ENCODE measurements around the gene PRXL2B. TPM values are rescaled to one million over a fixed set of nuclear protein-coding genes. Genes with fewer than 3 reads are reported as not detected.

Gene PRXL2B
- polyA plus RNA-seq, 2 donors, result 12.2 to 16.3 TPM

DNA sequence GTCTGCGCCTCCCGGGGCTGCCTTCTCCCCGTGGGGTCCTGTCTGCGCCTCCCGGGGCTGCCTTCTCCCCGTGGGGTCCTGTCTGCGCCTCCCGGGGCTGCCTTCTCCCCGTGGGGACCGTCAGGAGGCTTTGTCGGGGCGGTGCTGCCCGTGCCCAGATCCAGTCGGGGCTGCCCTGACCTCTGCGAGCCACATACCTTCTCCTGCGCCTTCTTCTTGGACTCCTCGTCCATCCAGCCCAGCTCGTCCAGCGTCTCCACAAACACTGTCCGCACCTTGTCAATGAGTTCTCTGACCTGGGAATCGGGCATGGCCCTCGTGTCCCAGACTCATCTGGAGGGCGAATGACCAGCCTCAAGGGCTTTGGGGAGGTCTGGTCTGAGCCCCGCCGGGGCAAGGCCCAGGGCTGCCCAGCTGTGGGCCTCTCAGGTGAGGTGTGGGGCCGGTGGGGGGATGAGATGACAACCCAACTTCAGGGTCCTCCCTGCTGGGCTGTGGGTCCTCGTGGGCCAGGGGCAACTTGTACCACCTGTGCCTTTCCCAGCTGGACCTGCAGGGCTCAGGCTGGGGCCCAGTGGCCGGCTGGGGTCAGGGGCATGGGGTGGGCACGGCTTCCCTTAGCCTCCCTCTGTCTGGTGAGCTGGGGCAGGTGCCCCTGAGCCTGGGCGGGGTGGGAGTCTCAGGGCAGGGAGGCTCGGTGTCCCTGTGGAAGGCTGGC is 9.4 kb downstream of the PRXL2B start:
- H3K4me1 ChIP-seq (ENCODE audit: control insufficient read depth in 2 of 2, insufficient read depth in 2 of 2, low read length in 1 of 2), result peaks cover 5 to 20% of the 10 kb centered on the region in 2 donors
- WGBS, 2 donors, result 84 to 85% methylated on average over 31 of the region's 31 CpGs
- no peak overlapping the region for H3K4me3 ChIP-seq (ENCODE audit: low read depth in 1 of 2, low read length in 2 of 2)
- no peaks in the 10 kb centered on the region for H3K36me3 ChIP-seq (ENCODE audit: control insufficient read depth in 2 of 2, insufficient read depth in 2 of 2, low read length in 1 of 2)
- H3K27ac ChIP-seq (ENCODE audit: low read depth in 2 of 2, low read length in 1 of 2), result no peak overlapping the region
- H3K9me3 ChIP-seq (ENCODE audit: control insufficient read depth in 2 of 2, insufficient read depth in 1 of 2, low read depth in 1 of 2, low read length in 1 of 2), result no peaks in the 10 kb centered on the region
- no peaks in the 10 kb centered on the region for H3K27me3 ChIP-seq (ENCODE audit: control insufficient read depth in 1 of 2, insufficient read depth in 2 of 2, low read length in 2 of 2)

DNA sequence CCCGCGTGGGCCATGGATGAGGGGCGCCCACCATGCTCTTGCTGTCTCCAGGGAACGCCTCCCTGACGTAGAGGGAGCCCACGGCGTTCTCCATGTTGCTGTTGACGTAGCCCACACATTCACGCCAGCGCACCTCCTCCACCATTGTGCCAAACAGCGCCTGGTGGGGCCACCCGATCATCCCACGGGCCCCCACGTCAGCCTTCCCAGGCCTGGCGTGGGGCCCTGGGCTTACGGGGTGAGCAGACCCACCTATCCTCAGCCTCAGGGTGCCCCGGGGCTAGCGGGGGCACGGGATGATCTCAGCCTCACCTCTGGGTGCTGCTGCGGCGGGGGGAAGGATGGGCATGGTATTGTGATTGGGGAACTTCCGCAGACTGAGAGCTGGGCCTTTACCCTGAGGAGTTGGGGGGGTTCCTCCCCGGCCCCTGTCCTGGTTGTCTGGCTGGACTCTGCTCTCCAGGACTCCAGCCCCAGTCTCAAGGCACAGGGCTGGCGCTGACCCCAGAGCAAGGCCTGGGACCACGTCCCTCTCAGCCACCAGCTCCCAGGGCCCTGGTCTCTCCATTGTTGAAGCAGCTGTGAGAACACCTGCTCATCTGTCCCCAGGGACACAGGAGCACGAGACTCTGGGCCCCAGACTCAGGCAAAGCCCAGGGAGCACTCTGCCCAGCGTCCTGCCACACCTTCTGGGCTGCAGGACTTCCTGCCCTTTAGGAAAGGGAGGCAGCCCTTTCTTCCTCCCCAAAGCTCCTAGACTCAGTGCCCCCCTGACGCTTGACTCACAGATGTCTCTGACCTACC is 10.2 kb downstream of the PRXL2B start:
- no peaks in the 10 kb centered on the region for H3K27me3 ChIP-seq (ENCODE audit: control insufficient read depth in 1 of 2, insufficient read depth in 2 of 2, low read length in 2 of 2)
- peaks cover 5 to 20% of the 10 kb centered on the region in 2 donors for H3K4me1 ChIP-seq (ENCODE audit: control insufficient read depth in 2 of 2, insufficient read depth in 2 of 2, low read length in 1 of 2)
- no peak overlapping the region for H3K27ac ChIP-seq (ENCODE audit: low read depth in 2 of 2, low read length in 1 of 2)
- peaks cover 0 to 1% of the 10 kb centered on the region in 2 donors for H3K9me3 ChIP-seq (ENCODE audit: control insufficient read depth in 2 of 2, insufficient read depth in 1 of 2, low read depth in 1 of 2, low read length in 1 of 2)
- WGBS, 2 donors, result 80 to 85% methylated on average over 28 of the region's 28 CpGs
- no peaks in the 10 kb centered on the region for H3K36me3 ChIP-seq (ENCODE audit: control insufficient read depth in 2 of 2, insufficient read depth in 2 of 2, low read length in 1 of 2)
- H3K4me3 ChIP-seq (ENCODE audit: low read depth in 1 of 2, low read length in 2 of 2), result no peak overlapping the region

DNA sequence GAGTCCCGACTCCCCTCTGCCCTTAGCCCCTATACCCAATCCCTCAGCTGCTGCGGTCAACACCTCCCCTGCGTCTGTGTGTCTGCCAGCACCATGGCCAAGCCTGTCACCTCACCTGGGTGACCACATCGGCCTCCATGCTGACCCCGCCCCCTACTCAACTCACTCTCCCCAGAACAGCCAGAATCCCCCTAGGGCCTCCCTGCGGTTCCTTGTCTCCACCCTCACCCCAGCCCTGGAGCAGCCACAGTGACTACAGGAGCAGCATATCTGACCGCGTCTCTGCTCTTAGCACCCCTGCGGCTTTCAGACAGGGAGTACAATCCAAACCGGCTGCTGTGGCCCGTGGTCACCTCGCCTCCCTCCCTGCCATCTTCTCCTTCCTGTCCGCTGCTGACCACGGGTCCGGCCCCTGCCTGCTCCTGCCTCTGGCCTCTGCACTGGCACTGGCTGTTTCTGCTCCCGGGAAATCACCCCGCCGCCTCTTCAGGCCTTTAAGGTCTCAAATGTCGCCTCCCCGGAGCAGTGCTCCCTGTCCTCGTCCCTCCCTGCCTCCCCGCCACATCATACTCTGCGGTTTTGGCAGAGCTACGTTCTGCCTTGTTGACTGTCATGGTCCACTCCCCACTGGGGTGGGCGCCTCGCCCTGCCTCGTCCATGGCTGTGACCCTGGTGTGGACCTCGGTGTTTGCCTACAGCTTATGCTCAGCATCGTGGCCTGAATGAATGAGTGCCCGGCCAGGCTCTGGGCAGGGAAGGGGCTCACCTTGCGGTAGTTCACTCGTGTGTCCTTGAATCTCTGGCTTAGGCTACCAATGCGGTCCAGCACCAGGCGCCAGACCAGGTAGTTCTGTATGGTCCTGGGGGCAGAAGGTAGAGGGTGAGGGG is 11.1 kb downstream of the PRXL2B start:
- Histone ChIP-seq H3K9me3 (ENCODE audit: control insufficient read depth in 2 of 2, insufficient read depth in 1 of 2, low read depth in 1 of 2, low read length in 1 of 2) (peaks cover 0 to 2% of the 10 kb centered on the region in 2 donors), H3K4me1 (ENCODE audit: control insufficient read depth in 2 of 2, insufficient read depth in 2 of 2, low read length in 1 of 2) (peaks cover 5 to 18% of the 10 kb centered on the region in 2 donors), H3K36me3 (ENCODE audit: control insufficient read depth in 2 of 2, insufficient read depth in 2 of 2, low read length in 1 of 2) (no peaks in the 10 kb centered on the region), H3K27ac (ENCODE audit: low read depth in 2 of 2, low read length in 1 of 2) (no peak overlapping the region), H3K27me3 (ENCODE audit: control insufficient read depth in 1 of 2, insufficient read depth in 2 of 2, low read length in 2 of 2) (no peaks in the 10 kb centered on the region), H3K4me3 (ENCODE audit: low read depth in 1 of 2, low read length in 2 of 2) (no peak overlapping the region)
- 74 to 76% methylated on average over 34 of the region's 34 CpGs for WGBS, 2 donors

DNA sequence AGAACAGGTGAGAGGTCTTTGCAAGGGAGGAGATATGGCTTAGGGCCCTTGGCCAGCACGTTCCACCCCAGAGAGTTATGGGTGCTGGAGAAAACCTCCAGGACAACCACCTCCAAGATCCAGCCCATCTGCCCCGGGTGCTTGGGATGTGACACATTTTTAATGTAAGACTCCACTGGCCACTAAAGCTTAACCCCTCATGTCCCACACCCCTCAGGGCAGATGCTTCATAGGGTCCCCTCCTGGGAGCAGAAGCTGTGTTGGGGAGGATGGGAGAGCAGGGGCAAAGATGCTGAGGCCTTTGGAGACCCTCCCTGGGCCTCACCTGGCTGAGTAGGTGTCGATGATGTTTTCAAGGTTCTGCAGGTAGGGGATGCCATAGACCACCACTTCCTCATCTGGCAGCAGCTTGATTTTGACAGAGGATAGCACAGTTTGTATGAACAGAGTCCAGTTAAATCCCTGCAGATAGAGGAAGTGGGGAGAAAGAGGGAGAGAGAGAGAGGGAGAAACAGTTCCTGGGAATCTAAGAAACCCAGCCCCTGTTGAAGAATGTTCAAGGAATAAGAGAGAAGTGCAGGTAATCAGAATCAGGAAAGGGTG is 11.9 kb downstream of the PRXL2B start:
- no peak overlapping the region for H3K27ac ChIP-seq (ENCODE audit: low read depth in 2 of 2, low read length in 1 of 2)
- H3K4me1 ChIP-seq (ENCODE audit: control insufficient read depth in 2 of 2, insufficient read depth in 2 of 2, low read length in 1 of 2), result peaks cover 0 to 11% of the 10 kb centered on the region in 2 donors
- H3K4me3 ChIP-seq (ENCODE audit: low read depth in 1 of 2, low read length in 2 of 2), result no peak overlapping the region
- 75 to 81% methylated on average over 3 of the region's 3 CpGs for WGBS, 2 donors
- peaks cover 0 to 2% of the 10 kb centered on the region in 2 donors for H3K9me3 ChIP-seq (ENCODE audit: control insufficient read depth in 2 of 2, insufficient read depth in 1 of 2, low read depth in 1 of 2, low read length in 1 of 2)
- H3K27me3 ChIP-seq (ENCODE audit: control insufficient read depth in 1 of 2, insufficient read depth in 2 of 2, low read length in 2 of 2), result no peaks in the 10 kb centered on the region
- H3K36me3 ChIP-seq (ENCODE audit: control insufficient read depth in 2 of 2, insufficient read depth in 2 of 2, low read length in 1 of 2), result no peaks in the 10 kb centered on the region

DNA sequence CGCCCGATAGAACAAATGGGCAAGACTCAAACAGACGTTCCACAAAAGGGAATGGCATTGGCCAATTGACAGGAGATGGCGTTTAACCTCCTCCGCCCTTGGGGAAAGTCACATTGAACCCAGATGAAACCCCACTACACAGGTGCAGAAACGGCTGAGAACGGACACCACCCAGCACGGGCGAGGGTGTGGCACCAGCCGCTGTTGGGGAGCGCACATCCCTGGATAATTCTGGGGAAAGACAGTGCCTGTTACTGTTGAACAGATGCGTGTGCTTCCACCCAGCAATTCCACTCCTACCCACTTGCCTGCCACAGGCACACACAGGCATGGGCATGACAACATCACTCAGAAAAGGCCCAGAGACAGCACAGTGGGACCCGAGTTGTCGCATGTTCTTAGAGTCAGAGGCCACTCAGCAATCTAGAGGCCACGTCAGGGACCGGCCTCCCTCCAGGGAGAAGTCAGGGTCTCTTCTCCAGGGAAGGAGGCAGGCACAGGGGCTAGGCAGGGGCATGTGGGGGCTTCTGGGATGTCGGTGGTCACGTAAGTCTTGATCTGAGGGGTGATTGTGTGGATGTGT is 15.2 kb downstream of the PRXL2B start:
- peaks cover 0 to 2% of the 10 kb centered on the region in 2 donors for H3K9me3 ChIP-seq (ENCODE audit: control insufficient read depth in 2 of 2, insufficient read depth in 1 of 2, low read depth in 1 of 2, low read length in 1 of 2)
- WGBS, 2 donors, result 86 to 89% methylated on average over 18 of the region's 18 CpGs
- H3K36me3 ChIP-seq (ENCODE audit: control insufficient read depth in 2 of 2, insufficient read depth in 2 of 2, low read length in 1 of 2), result no peaks in the 10 kb centered on the region
- no peaks in the 10 kb centered on the region for H3K27me3 ChIP-seq (ENCODE audit: control insufficient read depth in 1 of 2, insufficient read depth in 2 of 2, low read length in 2 of 2)
- H3K27ac ChIP-seq (ENCODE audit: low read depth in 2 of 2, low read length in 1 of 2), result no peak overlapping the region
- no peak overlapping the region for H3K4me3 ChIP-seq (ENCODE audit: low read depth in 1 of 2, low read length in 2 of 2)
- no peaks in the 10 kb centered on the region for H3K4me1 ChIP-seq (ENCODE audit: control insufficient read depth in 2 of 2, insufficient read depth in 2 of 2, low read length in 1 of 2)

DNA sequence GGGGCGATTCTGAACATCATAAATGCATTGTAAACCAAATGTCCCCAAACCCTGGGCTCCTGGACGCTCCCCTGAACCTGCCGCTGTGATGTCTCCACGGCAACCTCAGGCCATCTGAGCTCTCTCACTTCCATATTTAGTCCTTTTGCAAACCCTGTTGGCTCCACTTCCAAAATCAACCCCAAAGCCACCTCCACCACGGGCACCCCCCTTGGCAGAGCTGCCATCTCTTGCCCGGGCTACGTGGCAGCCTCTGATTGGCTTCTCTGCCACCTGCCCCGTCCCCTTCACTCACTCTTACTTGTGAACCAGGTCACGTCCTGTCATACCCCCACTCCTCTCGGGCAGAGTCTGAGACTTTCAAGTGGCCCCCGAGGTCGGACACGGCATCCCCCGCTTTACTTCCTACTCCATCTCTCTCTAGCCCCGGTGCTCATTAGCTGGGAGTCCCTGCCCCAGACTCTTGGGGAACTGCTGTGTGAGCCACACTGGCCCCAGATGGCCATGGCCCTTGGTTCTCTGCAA is 15.8 kb downstream of the PRXL2B start:
- Histone ChIP-seq H3K27me3 (ENCODE audit: control insufficient read depth in 1 of 2, insufficient read depth in 2 of 2, low read length in 2 of 2) (no peaks in the 10 kb centered on the region), H3K4me1 (ENCODE audit: control insufficient read depth in 2 of 2, insufficient read depth in 2 of 2, low read length in 1 of 2) (no peaks in the 10 kb centered on the region)
- WGBS, 2 donors, result 76 to 85% methylated on average over 15 of the region's 15 CpGs

DNA sequence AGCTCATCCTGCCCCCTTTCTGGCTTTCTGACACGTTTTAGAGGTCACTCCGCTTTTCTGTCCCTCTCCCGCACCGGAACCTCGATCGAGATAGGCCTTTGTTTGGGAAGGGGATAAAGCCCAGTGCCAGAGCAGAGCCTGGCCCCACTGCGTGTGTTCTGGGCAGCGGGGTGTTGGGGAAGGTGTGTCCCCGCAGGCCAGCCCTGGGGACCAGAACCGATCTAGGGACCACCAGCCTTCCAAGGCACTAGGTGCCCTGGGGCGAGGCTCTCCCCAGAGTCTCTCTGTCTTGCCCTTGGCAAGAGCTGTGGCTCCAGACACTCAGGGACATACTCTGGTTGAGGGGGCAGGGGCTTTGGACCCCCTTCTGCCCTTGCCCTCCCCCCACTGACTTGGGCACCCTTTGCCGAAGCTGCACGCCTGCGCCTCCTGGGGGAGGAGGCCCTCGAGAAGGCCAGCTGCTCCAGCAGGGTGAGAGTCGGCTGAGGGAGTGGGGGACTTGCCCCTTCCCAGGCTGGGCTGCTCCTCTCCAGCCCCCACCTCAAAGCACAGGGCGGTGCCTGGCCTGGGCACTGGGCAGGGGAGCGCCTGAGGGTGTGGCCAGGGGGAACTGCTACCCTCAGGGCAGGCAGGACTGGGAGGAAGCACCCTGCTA is 16.4 kb downstream of the PRXL2B start:
- no peak overlapping the region for H3K27ac ChIP-seq (ENCODE audit: low read depth in 2 of 2, low read length in 1 of 2)
- no peak overlapping the region for H3K4me3 ChIP-seq (ENCODE audit: low read depth in 1 of 2, low read length in 2 of 2)
- WGBS, 2 donors, result 76 to 79% methylated on average over 18 of the region's 18 CpGs
- H3K4me1 ChIP-seq (ENCODE audit: control insufficient read depth in 2 of 2, insufficient read depth in 2 of 2, low read length in 1 of 2), result no peaks in the 10 kb centered on the region
- no peaks in the 10 kb centered on the region for H3K36me3 ChIP-seq (ENCODE audit: control insufficient read depth in 2 of 2, insufficient read depth in 2 of 2, low read length in 1 of 2)
- H3K27me3 ChIP-seq (ENCODE audit: control insufficient read depth in 1 of 2, insufficient read depth in 2 of 2, low read length in 2 of 2), result no peaks in the 10 kb centered on the region
- H3K9me3 ChIP-seq (ENCODE audit: control insufficient read depth in 2 of 2, insufficient read depth in 1 of 2, low read depth in 1 of 2, low read length in 1 of 2), result peaks cover 0 to 2% of the 10 kb centered on the region in 2 donors

More for the DNA sequence above, 15.8 kb downstream of the PRXL2B start:
- no peaks in the 10 kb centered on the region for H3K36me3 ChIP-seq (ENCODE audit: control insufficient read depth in 2 of 2, insufficient read depth in 2 of 2, low read length in 1 of 2)
- H3K4me3 ChIP-seq (ENCODE audit: low read depth in 1 of 2, low read length in 2 of 2), result no peak overlapping the region
- peaks cover 0 to 2% of the 10 kb centered on the region in 2 donors for H3K9me3 ChIP-seq (ENCODE audit: control insufficient read depth in 2 of 2, insufficient read depth in 1 of 2, low read depth in 1 of 2, low read length in 1 of 2)
- no peak overlapping the region for H3K27ac ChIP-seq (ENCODE audit: low read depth in 2 of 2, low read length in 1 of 2)

DNA sequence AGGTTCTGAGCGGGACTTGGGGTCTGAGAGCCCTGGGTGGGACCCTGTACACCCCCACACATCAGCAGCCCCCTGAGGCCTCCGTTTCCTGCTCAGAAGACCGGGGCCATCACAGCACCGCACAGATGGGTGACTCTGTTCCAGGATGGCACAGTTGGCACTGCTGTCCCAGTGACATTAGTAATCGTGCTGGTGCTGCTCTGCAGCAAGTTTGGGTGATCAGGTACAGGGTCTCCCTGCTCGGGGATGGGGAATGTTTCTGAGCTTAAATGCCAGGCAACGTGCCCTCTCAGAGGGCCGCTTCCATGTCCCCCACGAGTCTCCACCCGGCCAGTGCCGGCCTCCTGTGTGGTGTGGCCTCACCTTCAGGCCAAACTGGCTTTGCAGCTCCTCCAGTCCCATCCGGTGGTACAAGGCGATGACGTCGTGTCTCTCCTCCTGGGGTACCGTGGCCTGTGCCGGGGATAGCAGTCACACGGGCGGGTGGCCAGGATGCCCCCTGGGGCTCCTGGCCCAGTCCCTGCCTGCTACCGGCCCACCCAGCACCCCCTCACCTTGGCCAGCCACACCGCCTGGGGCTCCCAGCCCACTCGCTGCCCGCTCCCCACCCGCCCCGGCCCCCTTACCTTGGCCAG is 17.1 kb downstream of the PRXL2B start:
- Histone ChIP-seq H3K9me3 (ENCODE audit: control insufficient read depth in 2 of 2, insufficient read depth in 1 of 2, low read depth in 1 of 2, low read length in 1 of 2) (peaks cover 0 to 2% of the 10 kb centered on the region in 2 donors), H3K36me3 (ENCODE audit: control insufficient read depth in 2 of 2, insufficient read depth in 2 of 2, low read length in 1 of 2) (no peaks in the 10 kb centered on the region), H3K27ac (ENCODE audit: low read depth in 2 of 2, low read length in 1 of 2) (no peak overlapping the region), H3K4me1 (ENCODE audit: control insufficient read depth in 2 of 2, insufficient read depth in 2 of 2, low read length in 1 of 2) (no peaks in the 10 kb centered on the region), H3K27me3 (ENCODE audit: control insufficient read depth in 1 of 2, insufficient read depth in 2 of 2, low read length in 2 of 2) (no peaks in the 10 kb centered on the region), H3K4me3 (ENCODE audit: low read depth in 1 of 2, low read length in 2 of 2) (no peak overlapping the region)
- 71 to 75% methylated on average over 25 of the region's 25 CpGs for WGBS, 2 donors
